NCI-H1694 treated with DMSO at 0.1 percent for 48 hours (cell line): ENCODE results near the gene MAEL.
A peak's percentile ranks its signal among the peaks of the same experiment; 100 is the strongest.

Source experiments
- DNase-seq: peaks from one replicate; lab custom pipeline; 2025; lab: John Stamatoyannopoulos, UW

The MAEL gene

GRCh38 chr1:166988974-166989515 is at the start of gene MAEL:
Gene MAEL, plus strand, starts transcription at chr1:166989280. Its CDS starts 73 bp downstream, at chr1:166989353.
- DNase-seq = no peak

GRCh38 chr1:166939741-166940375 is 49.2 kb upstream of the MAEL start:
- no peak for DNase-seq

GRCh38 chr1:166944186-166944967 is 44.7 kb upstream of the MAEL start:
- no peak for DNase-seq

- peak; percentile 51 for DNase-seq
Observed at GRCh38 chr1:166947398-166948043, 41.6 kb upstream of the MAEL start.

DNA sequence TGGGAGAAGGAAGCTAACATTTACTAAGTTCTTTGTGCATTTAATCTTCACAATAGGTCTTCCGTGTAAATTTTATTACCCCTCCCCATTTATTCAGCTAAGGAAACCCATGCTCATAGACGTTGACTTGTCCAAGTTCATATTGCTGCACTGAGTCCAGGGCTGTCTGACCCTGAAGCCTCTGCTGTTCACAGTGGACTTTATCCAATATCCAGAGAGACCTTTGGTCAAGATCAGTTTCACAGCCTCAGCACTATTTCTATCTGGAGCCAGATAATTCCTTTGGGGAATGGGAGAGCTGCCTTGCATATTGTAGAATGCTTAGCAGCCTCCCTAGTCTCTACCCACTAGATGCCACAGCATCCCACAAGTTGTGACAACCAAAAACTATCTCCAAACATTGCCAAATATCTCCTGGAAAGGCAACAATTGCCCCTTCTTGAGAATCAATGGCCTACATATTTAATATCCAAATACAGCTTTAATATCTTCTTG is 40.2 kb upstream of the MAEL start:
- DNase-seq = no peak

DNA sequence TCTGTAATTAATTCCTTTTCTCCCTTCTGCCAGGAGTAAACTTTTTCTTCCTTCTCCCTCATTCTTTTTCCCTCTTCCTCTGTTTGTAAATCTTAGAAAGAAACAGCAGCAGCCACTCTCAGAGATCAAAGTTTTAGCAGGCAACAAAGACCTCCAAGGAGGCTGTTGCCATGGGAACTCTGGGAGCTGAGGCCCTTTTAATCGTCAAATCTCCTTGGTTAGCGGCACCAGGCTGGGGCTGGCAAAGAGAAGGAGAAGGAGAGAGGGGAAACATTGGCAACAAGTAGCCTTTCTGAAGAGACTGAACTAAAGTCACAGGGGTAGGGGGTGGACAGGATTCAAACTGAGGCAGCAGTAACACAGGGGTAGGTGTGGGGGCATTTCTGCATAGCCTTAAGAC is 38.9 kb upstream of the MAEL start:
- DNase-seq = no peak

DNA sequence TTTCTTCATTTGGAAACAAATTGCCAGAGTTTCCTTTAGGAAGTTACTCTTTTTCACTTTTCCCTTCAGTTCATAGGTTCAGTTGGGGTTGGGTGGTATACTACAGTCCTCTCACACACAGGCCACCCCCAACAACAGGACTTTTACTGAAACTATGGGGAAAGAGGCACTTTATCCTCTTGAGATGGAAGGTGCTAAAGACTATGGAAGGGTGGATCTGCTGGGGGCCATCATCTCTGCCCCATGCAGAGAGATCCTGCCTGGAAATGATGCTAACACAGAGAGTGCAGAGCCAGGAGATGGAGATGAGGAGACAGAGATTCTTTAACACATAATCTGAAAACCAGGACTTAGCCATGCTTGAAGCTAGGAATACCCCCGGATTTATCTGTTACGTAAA is 38.0 kb upstream of the MAEL start:
- no peak for DNase-seq

- no peak for DNase-seq
Observed at GRCh38 chr1:166952002-166952746, 36.9 kb upstream of the MAEL start.

GRCh38 chr1:166953491-166953890 is 35.6 kb upstream of the MAEL start:
- no peak for DNase-seq

DNA sequence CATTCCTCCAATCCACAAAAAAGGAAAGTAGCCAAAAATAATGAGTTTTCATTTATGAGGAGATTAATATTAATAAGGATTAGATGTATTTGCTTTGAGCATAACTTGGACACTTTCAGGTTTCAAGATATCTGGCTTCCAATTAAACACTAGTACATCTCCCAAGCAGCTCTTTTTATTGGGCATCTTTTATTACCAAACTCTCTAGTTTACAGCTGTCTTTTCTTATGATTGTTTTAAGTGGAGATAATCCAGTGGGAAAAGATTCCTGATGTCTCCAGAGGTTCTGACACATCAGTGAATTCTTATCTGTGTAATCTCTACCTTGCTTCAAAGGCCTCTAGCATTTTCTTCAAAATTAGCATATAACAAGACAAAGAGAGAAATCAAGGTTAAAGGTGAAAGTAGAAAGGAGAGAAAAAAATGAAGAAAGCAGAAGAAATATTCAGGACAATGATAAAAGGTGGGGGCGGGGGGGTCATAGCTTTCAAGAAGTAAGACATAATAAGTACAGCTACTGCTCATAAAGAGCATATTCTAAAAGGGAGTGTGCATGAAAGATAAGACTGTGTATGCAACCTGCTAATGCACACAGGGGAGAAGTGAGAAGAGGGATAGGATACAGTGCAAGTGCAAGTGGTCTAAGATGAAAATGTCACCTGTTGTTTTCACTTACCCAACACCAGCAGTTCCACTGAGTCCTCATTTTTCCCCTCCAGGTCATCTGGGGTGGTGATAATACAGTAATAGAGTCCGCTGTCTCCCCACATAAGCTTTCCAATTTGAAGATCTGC is 32.8 kb upstream of the MAEL start:
- no peak for DNase-seq

- no peak for DNase-seq
Observed at GRCh38 chr1:166956872-166957271, 32.2 kb upstream of the MAEL start.

- no peak for DNase-seq
Observed at GRCh38 chr1:166960858-166961474, 28.1 kb upstream of the MAEL start.

- DNase-seq = no peak
Observed at GRCh38 chr1:166969074-166969677, 19.9 kb upstream of the MAEL start.

- no peak for DNase-seq
Observed at GRCh38 chr1:166971252-166971651, 17.8 kb upstream of the MAEL start.

DNA sequence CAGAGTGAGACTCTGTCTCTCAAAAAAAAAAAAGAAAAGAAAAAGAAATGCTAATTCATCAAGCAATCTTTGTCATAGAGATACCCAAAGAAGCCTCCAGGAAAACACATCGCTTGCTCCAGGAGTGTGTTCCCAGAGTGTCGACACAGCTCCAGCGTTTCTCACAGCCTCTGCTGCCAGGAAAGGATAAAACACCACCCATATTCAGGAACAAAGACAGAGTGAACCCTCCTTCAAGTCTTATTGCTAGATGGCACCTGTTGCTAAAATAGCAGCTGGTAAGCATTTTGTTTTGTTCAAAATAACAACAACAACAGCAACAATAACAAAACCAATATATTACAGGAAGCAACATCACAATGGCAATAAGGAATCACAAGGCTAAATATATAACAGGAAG is 16.9 kb upstream of the MAEL start:
- DNase-seq = no peak

DNA sequence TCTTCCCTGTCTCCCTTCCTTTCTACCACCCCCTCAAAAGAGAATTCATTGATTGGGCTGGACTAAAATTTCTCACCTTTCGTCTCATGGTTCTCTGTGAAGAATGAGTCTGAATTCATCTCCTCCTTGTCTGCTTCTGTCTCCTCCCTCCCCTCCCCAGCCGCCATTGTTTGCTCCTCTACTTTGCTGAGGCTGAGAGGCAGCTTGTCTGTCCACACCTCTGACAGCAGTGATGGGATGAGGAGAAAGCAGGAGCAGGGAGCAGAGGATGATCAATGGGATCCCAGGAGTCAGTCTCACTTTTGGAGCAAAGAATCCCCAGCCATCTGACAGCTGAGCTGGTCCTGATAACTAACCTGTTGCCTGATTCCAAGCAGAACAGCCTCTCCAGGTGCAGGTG is 16.3 kb upstream of the MAEL start:
- DNase-seq = no peak

DNA sequence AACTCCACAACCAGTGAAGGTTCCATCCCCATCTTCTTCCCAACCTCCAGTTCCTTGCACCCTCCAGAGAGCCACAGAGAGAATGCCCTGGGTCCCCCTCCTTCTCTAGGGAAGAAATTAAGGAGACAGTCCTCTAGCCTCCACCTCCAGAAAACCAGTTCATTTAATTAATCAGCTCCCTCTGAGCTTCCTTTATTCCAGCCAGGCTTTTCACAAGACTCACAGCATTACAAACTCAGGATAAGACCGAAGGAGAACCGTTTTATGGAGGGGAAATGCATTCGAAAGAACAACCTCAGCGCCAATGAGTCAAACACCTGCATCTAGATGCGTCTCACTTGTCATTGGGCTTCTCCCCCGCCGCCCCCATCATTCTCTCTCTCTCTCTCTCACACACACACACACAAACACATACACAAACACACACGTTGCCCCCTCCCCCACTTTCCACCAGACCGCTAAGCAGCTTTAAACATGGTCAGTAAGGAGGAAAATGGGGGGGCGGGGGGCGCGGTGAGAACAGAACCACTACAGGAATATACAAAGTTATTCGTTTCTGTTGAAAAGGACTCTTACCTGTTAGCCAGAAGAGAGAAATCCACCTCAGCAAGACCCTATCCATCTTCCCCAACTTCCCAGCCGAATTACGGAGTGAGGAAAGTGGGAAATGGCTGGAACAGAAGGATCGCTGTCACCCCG is 14.3 kb upstream of the MAEL start:
- DNase-seq = no peak

DNA sequence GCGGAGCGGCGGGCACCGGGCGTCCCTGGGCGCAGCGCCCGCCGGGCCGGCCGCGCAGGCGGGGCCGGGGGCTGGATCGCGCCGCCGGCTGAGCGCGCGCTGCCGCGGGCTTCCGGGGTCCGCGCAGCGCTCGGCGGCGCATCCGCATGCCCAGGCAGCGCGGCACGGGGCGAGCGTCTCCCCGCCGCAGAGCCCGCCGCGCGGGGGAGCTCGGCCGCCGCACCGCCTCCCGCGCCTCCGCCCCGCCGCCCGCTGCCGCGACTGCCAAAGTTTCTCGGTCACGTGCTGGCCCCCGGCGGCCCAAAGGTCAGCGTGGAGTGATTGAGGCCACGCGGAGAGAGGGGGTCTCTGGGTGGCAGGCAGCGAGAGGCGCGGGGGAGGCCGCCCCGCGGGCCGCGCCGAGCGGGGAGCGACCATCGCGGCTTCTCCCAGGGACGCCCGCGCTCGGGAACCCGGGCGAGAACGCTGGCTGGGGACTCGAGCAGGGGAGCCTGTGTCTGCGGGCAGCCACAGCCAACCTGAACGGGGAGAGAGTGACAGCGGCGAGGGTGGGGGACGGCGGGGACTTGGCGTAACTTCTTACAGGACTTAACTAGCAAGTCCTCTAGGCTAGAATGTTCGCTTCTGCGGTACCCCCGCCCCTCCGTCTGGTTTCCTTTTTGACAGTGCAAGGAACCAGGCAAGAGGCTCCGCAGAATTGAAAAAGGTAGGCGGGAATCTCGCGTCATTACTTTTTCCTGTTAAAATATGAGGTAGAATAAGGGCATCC is 13.5 kb upstream of the MAEL start, which contains the start of gene ILDR2:
ILDR2 (minus strand) TSS at position 180 of the 769 bp plus-strand sequence. CDS start 272 bp downstream, outside the sequence.
- no peak for DNase-seq

DNA sequence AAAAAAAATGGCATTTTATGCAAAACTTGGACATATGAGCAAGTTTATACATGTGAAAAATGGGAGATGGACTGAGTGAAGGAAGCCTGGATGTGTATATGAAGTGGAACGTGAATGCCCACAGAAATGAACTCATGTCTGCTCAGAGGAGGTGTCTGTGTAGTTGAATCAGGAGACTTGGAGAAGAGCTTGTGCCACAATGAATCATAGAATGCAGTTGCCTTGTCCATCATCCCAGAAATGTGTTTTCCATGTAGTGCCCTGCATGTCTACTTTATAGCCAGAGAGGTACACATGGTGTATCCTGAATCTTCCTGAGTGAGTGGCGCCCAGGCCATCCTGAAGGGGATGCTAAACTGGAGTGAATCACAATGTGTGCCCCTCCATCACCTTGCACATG is 11.1 kb upstream of the MAEL start:
- no peak for DNase-seq
